HG03439 (cell line): ENCODE measurements around the gene LCN12.

Experiments
- ATAC-seq: cut with Tn5 transposase; IDR thresholded peaks from one replicate; pipeline ENCODE4 v1.9.1; 2021; ENCODE audit warnings: mild to moderate bottlenecking, moderate library complexity; ENCODE audit not compliant: unreplicated experiment

LCN12 gene

DNA sequence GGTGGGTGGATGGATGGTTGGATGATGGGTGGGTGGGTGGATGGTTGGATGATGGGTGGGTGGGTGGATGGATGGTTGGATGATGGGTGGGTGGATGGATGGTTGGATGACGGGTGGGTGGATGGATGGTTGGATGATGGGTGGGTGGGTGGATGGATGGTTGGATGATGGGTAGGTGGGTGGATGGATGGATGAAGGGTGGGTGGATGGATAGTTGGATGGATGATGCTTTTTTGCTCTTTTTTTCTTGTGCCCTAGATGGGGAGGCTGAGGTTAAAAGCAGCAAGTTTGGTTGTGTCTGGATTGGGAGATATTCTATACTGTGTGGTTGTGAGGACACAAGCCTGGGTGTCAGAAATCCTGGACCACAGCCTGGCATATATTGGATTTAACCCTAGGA lies 5.4 kb downstream of the LCN12 start:
- ATAC-seq = no peak

- ATAC-seq = no peak
Observed at GRCh38 chr9:136957901-136958300, 5.8 kb downstream of the LCN12 start.

GRCh38 chr9:136958473-136958872 lies 6.4 kb downstream of the LCN12 start:
- no peak for ATAC-seq

- ATAC-seq = no peak
Observed at GRCh38 chr9:136958898-136959850, 7.1 kb downstream of the LCN12 start.

GRCh38 chr9:136960212-136960937 lies 8.3 kb downstream of the LCN12 start:
- no peak for ATAC-seq

- no peak for ATAC-seq
Observed at GRCh38 chr9:136960938-136961275, 8.8 kb downstream of the LCN12 start.

DNA sequence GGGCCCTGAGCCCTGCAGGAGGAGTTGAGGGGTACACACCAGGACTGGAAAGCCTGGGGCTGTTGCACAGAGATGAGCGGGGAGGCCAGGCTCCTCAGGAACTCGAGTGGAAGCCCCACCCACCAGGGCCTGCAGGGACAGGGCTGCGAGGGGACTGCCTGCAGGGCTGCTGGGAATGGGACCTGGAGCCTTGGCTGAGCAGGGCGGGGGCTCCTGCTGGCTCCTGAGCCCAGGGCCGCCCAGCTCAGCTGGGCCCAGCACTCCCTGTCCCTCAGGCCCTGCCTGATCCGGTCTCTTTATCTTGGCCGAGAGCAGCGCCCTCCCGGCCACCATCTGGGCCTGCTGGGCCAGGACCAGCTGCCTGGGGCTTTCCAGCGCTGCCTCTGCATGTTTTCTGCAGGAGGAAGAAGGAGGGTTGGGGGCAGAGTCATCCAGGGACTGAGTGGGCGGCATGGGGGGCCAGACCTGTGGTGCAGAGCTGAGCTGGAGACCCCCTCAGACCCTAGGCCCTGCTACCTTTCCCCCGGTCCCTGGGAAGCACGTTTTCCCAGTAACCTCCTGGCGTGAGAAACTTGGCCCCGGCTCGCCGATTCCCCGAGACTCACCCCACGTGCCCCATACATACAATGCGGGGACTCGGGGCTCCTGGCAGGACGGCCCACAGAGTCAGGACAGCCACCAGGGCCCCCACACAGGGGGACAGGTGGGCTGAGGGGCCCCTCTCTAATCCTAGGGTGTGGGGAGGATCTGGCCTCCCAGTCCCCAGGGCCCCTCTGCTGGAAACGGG lies 9.4 kb downstream of the LCN12 start:
- no peak for ATAC-seq

DNA sequence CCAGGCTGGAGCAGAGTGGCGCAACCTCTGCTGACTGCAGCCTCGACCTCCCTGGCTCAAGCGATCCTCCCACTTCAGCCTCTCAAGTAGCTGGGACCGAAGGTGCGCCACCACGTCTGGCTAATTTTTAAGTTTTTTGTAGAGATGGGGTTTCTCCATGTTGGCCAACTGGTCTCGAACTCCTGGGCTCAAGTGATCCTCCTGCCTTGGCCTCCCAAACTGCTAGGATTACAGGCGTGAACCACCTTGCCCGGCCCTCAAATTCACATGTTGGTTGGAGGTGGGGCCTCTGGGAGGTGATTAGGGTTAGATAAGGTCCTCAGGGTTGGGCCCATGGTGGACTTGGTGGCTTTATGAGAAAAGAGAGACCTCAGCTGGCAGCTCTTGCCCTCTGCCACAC lies 10.1 kb downstream of the LCN12 start:
- ATAC-seq = no peak

- ATAC-seq = no peak
Observed at GRCh38 chr9:136962701-136963248, 10.7 kb downstream of the LCN12 start.

GRCh38 chr9:136963341-136963740 lies 11.3 kb downstream of the LCN12 start:
- ATAC-seq = no peak

GRCh38 chr9:136963751-136964150 lies 11.7 kb downstream of the LCN12 start:
- ATAC-seq = no peak

DNA sequence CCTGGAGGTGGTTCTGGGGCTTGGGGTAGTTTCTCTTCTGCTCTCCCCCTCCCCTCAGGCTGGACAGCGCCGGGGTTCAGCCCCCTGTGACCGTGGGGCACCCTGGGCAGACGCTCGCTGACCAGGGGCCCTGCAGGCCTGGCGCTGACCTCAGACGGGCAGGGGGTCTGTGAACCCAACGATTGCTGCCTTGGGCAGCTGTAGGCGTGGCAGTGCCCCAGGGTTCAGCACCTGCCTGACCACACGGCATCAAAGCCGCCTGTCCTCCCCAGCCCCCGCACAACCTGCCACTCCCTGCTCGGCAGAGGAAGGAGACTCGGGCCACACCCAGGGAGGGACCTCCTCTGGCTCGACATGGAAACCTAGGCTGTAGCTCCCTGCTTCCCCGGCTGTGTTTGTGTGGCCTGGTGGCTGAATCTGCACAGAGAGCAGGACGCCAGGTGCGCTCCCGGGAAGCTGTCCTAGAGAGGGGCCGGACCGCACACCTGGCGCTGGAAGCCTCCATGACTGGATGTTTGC lies 12.2 kb downstream of the LCN12 start:
- no peak for ATAC-seq

- ATAC-seq = no peak
Observed at GRCh38 chr9:136964833-136965422, 12.9 kb downstream of the LCN12 start.

DNA sequence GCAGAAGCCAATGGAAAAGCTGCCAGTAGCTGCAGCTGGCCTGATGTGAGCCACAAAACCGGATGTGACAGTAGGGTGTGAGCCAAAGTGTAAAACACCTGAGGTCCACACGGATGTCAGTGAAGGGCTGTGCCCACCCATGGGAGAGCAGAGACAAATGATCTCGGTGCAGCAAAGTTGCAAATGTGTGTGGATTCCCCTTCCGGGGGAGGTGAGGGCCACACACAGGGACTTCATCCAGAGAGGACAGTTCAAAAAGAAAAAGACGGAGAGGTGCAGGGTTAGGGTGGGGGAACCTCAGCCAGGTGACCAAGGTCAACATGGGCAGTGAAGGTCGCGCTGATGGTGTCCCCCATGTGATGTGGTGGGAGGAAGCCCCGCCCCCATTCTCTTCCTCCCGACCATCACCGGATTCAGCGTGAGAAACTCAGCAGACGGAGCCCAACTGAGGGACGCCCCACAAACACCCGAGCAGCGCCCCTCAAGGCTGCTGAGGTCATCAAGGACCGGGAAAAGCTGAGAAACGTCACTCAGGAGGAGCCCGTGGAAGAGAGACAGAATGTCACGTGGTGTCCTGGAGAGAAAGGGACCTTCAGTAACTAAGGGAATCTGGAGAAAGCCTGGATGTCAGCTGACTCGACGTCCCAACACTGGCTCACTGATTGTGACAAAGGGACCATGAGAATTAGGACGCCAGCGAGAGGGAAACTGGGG lies 13.9 kb downstream of the LCN12 start:
- no peak for ATAC-seq

- no peak for ATAC-seq
Observed at GRCh38 chr9:136968333-136969127, 16.5 kb downstream of the LCN12 start.

DNA sequence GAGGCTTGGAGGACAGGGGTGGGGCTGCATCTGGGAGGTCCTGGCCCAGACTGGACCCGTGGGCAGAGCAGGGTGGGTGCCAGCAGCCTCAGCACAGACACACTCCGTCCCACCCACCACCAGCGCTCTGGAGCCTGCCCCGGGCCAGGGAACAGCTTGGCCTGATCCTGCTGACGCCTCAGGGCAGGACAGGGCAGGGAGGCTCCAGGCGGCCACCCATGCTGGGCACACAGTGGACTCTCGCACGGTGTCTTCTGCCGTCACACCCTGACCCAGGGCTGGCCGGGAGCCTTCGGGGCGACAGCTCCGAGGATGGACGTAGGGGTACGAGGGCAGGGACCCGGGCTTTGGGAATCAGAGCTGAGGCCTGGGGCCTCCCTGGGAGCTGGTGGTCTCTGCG lies 17.1 kb downstream of the LCN12 start:
- no peak for ATAC-seq

GRCh38 chr9:136969774-136970173 lies 17.7 kb downstream of the LCN12 start:
- no peak for ATAC-seq

- ATAC-seq = no peak
Observed at GRCh38 chr9:136970361-136970760, 18.3 kb downstream of the LCN12 start.

- ATAC-seq = no peak
Observed at GRCh38 chr9:136971746-136972145, 19.7 kb downstream of the LCN12 start.
